Tibial nerve (tissue), 3 donors: ENCODE results near the gene RAET1L.

Experiments
- POLR2A ChIP-seq, 2 donors: fragments of 450-650 bp; IDR thresholded peaks; one replicate each; pipeline ENCODE4 v1.6.1; 2017; ENCODE audit warnings: antibody characterized with exemption in 2 of 2, mild to moderate bottlenecking in 2 of 2, moderate library complexity in 2 of 2
- TF ChIP-seq, protein P1 (sequence below), 5 experiments: fragments of 200-600 bp in 3 of 5; fragments of 450-650 bp in 2 of 5; sonication (generic) in 3 of 5; IDR thresholded peaks; one replicate each; pipeline ENCODE4 v1.5.1; 2016 to 2019; ENCODE audit warnings: antibody characterized with exemption in 5 of 5, mild to moderate bottlenecking in 3 of 5, moderate library complexity in 2 of 5

DNA sequence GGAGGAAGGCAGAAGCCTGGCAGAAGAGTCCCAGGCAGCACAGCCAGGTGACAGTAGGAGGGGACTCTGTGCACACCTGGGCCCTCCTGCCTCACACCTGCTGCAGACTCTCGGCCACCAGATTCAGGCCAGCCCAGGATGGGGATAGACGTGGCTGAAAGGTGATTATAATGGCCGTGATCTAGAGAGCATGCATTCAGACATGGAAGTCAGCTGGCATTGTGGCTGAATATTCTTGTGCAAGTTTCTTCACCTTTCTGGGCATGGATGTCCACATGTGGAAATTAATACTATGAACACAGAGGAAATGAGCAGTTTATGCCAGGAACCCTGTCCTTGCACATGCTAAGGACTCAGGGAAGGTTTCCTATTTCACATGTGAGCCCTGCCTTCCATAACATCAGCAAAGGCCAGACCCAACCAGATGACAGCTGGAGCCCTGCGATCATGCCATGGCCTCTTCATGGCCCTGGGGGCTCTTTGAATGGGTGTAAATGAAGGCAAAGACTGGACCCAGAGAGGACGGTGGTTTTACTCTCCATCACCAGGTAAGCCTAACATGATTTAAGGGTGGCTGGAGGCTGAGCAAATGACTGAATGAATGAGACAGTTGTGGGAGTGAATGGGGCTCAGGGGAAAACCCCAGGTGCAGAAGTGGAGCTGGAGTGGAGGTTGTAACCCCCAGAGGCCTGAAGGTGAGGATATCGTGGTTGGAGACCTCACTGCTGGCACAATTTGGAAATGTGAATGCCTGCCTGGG is 2.7 kb upstream of the RAET1L start:
- TF ChIP-seq, protein P1, sequence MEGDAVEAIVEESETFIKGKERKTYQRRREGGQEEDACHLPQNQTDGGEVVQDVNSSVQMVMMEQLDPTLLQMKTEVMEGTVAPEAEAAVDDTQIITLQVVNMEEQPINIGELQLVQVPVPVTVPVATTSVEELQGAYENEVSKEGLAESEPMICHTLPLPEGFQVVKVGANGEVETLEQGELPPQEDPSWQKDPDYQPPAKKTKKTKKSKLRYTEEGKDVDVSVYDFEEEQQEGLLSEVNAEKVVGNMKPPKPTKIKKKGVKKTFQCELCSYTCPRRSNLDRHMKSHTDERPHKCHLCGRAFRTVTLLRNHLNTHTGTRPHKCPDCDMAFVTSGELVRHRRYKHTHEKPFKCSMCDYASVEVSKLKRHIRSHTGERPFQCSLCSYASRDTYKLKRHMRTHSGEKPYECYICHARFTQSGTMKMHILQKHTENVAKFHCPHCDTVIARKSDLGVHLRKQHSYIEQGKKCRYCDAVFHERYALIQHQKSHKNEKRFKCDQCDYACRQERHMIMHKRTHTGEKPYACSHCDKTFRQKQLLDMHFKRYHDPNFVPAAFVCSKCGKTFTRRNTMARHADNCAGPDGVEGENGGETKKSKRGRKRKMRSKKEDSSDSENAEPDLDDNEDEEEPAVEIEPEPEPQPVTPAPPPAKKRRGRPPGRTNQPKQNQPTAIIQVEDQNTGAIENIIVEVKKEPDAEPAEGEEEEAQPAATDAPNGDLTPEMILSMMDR (IDR thresholded peaks at IDR 0.05): no peak
- TF ChIP-seq POLR2A (IDR thresholded peaks at IDR 0.05): no peak
